Activated CD4-positive, alpha-beta T cell treated with anti-CD3 and anti-CD28 coated beads for 1 hour (primary cell): ENCODE results near the gene CTIF.

ENCODE experiments used
- DNase-seq: peaks from one replicate; pipeline ENCODE4 v3.0.0-alpha.2; 2020

CTIF gene

GRCh38 chr18:48780913-48781162 is 242.0 kb downstream of the CTIF start:
- no peak for DNase-seq

DNA sequence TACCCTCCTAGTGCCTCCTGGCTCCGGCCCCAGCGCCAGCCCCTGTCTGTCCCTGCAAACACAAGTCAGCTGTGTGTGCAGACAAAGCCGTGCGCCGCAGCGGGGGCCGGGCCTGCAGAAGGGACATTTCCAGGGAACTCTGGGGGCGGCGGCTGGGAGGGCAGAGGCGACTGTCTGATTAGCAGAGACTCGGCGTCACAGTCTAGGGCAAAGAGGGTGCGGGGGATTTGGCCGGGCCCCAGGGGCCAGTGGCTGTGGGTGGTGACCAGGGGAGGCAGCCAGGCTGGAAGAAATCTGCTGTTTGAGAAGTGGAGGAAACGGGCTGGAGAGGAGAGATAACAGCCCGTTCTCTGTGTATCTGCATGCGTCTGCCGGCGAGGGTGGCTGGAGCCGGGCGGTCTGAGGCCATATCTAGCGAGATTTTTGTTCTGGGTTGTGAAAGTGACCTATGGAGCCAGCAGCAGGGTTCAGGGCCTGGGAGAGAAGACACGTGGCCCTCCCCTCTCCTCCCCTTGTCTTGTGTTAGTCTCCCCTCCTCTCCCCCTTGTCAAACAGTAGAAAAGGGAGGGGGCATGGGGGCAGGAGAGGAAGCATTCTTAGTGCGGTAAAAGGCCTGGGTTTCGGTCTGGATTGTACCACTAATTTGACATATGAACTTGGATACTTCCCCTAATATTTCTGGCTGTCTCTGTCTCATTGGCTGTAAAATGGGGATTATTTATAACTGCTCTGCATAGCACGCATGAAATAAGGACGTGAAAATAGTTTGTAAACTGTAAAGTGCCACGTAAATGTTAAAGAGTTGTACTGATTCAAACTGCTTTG is 242.5 kb downstream of the CTIF start:
- DNase-seq: no peak

- DNase-seq: no peak
These were observed 243.1 kb downstream of the CTIF start for GRCh38 chr18:48781988-48782363.

GRCh38 chr18:48782381-48782861 is 243.6 kb downstream of the CTIF start:
- DNase-seq: no peak

- DNase-seq: no peak
These were observed 245.0 kb downstream of the CTIF start for GRCh38 chr18:48783616-48784520.

- no peak for DNase-seq
These were observed 245.8 kb downstream of the CTIF start for GRCh38 chr18:48784656-48785055.

DNA sequence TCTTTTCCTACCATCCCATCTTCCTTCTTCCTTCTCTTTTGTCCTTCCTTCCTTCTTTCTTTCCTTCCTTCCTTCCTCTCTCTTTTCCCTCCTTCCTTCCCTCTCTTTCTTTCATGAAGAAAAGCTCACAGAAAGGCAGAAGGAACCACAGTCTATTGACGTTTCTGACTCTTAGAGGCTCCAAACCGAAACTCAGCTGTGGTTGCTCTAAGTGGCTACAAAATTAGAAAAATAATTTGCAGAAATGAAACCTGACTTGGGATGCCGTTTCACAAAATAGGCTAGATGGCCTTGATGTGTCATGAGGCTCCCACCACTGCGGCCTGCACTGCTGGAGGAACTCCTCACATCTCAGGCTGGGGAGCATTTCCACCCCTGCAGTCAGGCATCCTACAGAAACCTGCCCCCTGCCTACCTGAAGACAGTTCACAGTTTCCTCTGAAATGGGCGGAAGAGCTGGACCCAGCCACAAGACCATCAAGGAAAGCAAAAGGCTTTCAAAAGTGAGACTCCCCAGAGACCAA is 246.3 kb downstream of the CTIF start:
- DNase-seq: no peak

DNA sequence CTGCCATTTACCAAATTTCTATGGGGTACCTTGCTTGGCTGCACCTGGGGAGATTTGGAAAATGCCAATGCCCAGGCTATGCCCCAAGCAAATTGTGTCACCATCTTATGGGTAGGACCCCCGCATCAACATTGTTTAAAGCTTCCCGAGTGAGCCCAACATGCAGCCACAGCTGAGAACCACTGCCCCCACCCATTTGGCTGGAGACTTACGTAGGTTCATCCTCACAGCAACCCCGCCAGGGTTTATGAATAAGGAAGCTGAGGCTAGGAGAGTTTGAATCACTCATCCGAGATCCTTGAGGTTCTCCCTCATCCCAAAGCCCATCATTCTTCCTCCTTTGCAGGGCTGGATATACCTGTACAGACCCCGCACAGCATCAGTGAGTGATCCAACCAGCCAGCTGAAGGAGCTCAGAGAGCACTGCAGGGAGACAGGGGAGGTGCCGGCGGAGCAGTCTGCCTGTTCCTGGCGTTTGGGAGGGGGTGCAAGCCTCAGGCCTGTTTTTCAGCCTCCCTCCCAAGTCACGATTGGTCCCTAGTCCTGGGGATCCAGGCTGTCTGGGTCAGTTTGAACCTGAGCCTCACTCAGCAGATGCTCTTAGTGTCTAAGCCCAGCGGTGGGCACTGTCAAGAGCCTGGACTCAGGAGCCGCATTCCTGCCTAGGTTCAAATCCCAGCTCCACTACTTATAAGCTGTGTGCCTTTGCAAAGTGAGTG is 247.1 kb downstream of the CTIF start:
- no peak for DNase-seq

- no peak for DNase-seq
These were observed 247.8 kb downstream of the CTIF start for GRCh38 chr18:48786455-48787202.

DNA sequence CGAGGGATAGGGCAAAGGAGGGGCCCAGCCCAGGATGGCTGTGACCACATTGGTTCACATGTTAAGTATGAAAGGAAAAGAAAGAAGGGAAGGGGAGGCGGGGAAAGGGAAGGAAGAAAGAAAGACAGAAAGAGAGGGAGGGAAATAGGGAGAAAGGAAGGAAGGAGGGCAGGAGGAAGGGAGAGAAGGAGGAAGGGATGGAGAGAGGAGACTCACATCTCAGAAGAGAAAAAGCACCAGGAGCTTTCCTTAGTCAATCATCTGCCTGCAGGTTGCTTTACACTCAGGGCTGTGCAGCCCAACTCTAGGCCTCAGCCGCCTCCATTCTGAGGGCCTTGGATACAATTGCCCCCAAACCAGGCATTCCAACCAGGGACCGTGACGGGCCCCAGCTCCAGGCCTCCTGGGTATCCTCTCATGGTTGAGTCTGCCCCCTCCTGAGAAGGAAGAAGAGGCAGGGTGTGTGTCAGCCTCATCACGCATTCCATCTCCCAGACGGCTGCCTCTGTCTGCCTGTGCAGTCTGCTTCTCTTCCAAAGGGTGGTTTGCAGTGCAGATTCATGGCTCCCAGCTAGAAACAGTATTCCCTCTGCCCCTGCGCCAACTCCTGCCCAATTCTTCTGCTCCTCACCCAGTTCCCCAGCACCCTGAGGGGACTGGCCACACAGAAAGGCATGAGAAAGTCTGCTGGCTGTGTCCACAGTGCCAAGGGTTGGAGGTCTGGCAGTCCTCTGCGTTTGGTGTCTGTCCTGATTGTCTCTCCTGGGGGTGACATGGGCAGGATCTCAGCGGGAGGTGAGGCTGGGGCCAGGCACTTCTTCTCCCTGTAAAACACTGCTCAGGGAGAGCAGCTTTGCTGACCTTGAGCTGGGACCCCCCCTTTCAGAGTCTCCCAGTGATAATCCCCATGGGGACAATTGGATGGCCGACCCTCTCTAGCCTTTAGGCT is 248.6 kb downstream of the CTIF start:
- DNase-seq: no peak

DNA sequence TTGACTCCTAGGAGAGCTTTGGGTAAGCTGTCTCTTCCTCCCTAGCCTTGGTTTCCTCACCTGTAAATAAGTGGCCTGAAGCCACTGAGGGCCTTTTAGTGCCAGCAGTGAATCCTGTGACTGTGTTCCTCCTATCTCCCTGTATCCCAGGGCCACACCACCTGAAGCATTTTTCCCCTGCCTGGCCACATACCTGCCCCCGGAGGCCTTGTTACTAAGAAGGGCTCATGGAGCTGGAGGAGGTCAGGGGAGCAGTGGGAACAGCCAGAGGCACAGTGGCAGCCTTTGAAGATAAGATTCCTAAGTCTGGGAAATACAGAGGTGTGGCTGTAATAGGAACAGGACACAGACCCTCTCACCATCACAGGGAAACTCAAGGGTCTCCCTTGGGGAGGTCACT is 249.5 kb downstream of the CTIF start:
- DNase-seq: no peak

- DNase-seq: no peak
These were observed 250.5 kb downstream of the CTIF start for GRCh38 chr18:48789259-48789812.

- no peak for DNase-seq
These were observed 251.5 kb downstream of the CTIF start for GRCh38 chr18:48790226-48790863.

DNA sequence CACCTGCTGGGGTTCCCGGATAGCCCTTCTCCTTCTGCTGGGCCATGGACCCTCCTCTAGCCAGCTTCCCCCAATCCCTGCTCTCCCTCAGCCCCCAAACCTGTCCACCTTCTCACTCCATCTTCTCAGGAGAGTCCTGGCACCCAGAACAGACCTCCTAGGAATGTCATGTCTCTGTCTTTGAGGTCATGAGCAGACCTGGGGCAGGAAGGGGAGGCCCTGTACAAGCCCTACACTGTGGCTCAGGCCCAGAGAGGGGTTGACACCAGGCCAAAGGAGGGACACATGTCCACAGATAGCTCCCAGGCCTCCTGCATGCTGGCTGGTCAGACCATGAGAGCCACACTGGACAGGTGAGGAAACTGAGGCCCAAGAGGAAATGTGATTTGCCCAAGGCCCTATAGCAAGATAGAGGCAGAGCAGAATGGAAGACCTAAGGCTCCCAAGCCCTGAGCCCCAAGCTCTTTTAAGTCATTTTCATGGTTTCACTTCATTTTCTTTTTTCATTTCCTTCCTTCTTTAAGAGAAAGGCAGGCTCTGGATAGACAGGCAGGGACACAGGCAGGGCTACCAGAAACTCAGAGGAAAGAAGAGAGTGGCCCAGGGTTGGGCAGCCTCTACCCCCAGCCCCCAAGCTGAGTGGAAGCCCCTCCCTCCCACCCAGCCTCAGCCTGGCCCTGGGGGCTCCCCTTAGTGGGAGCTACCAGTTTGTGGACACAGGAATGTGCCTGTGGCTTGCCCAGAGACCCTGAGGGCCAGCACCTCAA is 252.2 kb downstream of the CTIF start:
- no peak for DNase-seq

DNA sequence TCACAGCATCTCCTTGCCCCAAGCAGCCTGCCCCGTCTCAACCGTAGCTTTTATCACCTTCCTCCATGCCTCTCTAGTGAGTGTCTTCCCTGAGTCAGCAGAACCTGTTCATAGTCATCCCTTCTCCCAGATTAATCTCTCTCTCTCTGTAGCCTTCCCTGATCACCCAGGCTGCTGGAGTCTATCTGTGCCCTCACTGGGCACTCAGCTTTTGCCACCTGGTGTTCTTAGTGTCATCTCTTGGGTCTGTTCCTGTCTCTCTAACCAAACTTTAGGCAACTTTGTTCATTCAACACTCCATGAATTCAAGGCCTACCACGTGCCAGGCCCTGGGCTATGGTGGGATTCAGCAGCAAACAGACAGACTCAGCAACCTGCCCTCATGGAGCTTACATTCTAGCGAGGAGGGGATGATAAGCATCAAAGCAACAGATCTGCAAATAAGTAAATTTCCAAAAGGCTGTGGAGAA is 252.8 kb downstream of the CTIF start:
- DNase-seq: no peak

DNA sequence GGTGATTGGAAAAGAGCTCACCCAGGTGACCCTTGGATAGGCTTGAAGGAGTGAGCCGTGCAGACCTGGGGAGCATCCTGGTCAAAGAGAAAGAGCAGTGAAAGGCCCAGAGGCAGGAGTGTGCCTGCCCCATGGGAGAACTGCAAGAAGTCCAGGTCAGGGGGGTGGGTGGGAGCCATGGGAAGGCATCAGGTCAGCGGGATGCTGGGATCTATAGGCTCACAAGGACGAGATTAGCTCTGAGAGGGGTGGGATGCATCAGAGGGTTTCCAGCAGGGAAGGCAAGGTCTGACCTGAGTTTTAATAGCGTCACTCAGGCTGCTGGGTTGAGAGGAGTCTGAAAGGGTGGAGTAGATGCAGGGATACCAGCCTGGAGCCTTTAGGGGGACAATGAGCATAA is 253.3 kb downstream of the CTIF start:
- DNase-seq: no peak

DNA sequence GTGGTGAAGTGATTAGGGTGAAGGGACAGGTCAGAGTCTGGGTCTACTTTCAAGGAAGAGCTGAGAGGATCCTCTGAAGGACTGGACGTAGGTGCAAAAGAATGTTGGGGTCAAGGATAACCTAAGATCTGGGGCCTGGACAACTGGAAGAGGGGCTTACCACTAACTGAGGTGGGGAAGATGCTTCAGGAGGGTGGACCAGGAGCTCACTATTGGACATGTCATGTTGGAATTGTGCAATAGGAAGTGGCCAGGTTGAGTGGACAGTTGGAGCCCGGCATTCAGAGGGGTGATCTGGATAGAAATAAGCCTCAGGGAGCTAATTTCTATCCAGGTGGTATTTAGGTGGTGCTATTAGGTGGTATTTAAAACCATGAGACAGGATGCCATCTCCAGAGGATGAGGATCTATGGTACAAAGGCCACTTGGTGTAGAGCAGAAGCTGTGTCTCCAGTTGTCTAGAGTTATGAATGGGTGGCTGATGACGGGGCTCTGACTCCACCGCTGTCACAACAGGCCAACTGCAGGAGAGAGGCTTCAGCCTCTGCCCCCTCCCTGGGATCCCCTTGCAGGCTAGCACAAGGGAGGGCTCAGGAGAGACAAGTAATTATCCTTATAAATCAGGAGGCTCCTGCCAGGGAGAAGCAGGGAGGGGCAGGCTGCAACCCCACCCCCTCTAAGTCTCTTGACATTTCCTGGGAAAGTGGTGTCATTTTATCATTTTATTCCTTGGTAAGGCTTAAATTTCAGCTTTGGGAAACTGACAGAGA is 254.0 kb downstream of the CTIF start:
- DNase-seq: no peak

- DNase-seq: no peak
These were observed 255.6 kb downstream of the CTIF start for GRCh38 chr18:48794251-48794970.
